ENCODE data around the gene GALNT2. TPM values are rescaled to one million over a fixed set of nuclear protein-coding genes. Genes with fewer than 3 reads are reported as not detected.

GALNT2 gene
- total and polyA plus RNA-seq, 9 of the 15 experiments (the other 6 are each of a cell fraction or from before 2014, with no cell fraction given), result 1.6 to 106 (median 51.9) TPM

DNA sequence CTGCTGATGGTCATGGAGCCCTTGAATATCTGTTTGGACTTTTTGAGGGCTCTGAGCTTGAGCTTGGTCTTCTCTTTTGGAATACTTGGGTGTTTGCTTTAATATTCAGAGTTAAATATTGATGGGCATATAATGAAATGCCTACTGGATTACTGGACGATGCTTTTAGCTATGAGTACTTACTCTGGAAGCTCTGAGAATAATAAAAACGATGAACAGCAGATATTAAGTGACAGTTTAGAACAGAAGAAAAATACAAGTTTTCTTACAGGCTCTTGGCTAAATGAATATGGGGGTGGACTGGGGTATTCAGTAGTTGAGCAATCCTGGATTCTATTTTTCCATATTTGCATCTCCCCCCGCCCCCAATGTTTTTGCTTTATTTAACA, 20.7 kb downstream of the GALNT2 start:
- DNase-seq (ENCODE audit: extremely low read depth in 1 of 4, low spot score in 3 of 4) (no peak), ATAC-seq (no peak), FAIRE-seq (no peak)
- POLR2A ChIA-PET, result interaction anchor here (0.9 to 1.2 kb wide), 6 partner anchors 10 to 65 kb away, joined by 3 to 4 read pairs (median 3); no protein-coding TSS in a partner anchor
- TF ChIP-seq ZC3H4 (CRISPR knock-in tag; IDR thresholded peaks at IDR 0.05; ENCODE audit: borderline replicate concordance) (no peak), TAL1 (IDR thresholded peaks at IDR 0.05) (no peak), NBN (IDR thresholded peaks at IDR 0.05; ENCODE audit: low read depth) (no peak), ZNF184 (CRISPR knock-in tag; IDR thresholded peaks at IDR 0.05) (no peak), ZNF589 (CRISPR knock-in tag; IDR thresholded peaks at IDR 0.05; ENCODE audit: low read depth) (no peak), FOSL1 (tag; conservative IDR thresholded peaks at IDR 0.05) (no peak), ZNF133 (CRISPR knock-in tag; IDR thresholded peaks at IDR 0.05) (no peak), PTTG1 (tag; IDR thresholded peaks at IDR 0.05; ENCODE audit: low read depth) (no peak), ELF4 (CRISPR knock-in tag; IDR thresholded peaks at IDR 0.05) (no peak), L3MBTL2 (IDR thresholded peaks at IDR 0.05) (no peak), SIX5 (IDR thresholded peaks at IDR 0.05; ENCODE audit: borderline replicate concordance in 1 of 2, insufficient read depth in 1 of 2, low read depth in 1 of 2, low read length in 2 of 2) (no peak), RBM34 (IDR thresholded peaks at IDR 0.05; ENCODE audit: borderline replicate concordance, insufficient read depth, low read length) (no peak), EP300 (IDR thresholded peaks at IDR 0.05; ENCODE audit: low read length) (no peak), SAFB2 (IDR thresholded peaks at IDR 0.05; ENCODE audit: borderline replicate concordance, low read depth, low read length, severe bottlenecking) (no peak), RBM25 (IDR thresholded peaks at IDR 0.05; ENCODE audit: low read depth, low read length, severe bottlenecking) (no peak), GATAD2B (IDR thresholded peaks at IDR 0.05; ENCODE audit: borderline replicate concordance) (no peak)
- TF ChIP-seq, protein P1, sequence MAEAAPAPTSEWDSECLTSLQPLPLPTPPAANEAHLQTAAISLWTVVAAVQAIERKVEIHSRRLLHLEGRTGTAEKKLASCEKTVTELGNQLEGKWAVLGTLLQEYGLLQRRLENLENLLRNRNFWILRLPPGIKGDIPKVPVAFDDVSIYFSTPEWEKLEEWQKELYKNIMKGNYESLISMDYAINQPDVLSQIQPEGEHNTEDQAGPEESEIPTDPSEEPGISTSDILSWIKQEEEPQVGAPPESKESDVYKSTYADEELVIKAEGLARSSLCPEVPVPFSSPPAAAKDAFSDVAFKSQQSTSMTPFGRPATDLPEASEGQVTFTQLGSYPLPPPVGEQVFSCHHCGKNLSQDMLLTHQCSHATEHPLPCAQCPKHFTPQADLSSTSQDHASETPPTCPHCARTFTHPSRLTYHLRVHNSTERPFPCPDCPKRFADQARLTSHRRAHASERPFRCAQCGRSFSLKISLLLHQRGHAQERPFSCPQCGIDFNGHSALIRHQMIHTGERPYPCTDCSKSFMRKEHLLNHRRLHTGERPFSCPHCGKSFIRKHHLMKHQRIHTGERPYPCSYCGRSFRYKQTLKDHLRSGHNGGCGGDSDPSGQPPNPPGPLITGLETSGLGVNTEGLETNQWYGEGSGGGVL (CRISPR knock-in tag; IDR thresholded peaks at IDR 0.05), result no peak
- TF ChIP-seq, protein P2, sequence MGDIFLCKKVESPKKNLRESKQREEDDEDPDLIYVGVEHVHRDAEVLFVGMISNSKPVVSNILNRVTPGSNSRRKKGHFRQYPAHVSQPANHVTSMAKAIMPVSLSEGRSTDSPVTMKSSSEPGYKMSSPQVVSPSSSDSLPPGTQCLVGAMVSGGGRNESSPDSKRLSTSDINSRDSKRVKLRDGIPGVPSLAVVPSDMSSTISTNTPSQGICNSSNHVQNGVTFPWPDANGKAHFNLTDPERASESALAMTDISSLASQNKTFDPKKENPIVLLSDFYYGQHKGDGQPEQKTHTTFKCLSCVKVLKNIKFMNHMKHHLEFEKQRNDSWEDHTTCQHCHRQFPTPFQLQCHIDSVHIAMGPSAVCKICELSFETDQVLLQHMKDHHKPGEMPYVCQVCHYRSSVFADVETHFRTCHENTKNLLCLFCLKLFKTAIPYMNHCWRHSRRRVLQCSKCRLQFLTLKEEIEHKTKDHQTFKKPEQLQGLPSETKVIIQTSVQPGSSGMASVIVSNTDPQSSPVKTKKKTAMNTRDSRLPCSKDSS (IDR thresholded peaks at IDR 0.05; ENCODE audit: low read depth, partially characterized antibody), result no peak
- H3K4me1 ChIP-seq (replicated peaks in 1 of 2; ENCODE audit: control insufficient read depth in 2 of 2, insufficient read depth in 2 of 2, low read length in 2 of 2), result peaks cover 35 to 37% of the 10 kb centered on the region in 2 experiments
- no peaks in the 10 kb centered on the region for H3K27me3 ChIP-seq (ENCODE audit: control insufficient read depth in 2 of 2, insufficient read depth in 2 of 2, low read length in 2 of 2)
- peaks cover 36% of the 10 kb centered on the region for H4K20me1 ChIP-seq (replicated peaks; ENCODE audit: control insufficient read depth, insufficient read depth, low read length)
- BruUV-seq (replicated peaks), result no TSS peak
- intact Hi-C loops (cut with micrococcal nuclease), result no loop called here
- peaks cover 95% of the 10 kb centered on the region for H3K79me2 ChIP-seq (ENCODE audit: control insufficient read depth, insufficient read depth, low read length)
- no peak overlapping the region for H3K27ac ChIP-seq (ENCODE audit: extremely low read depth, low read depth, low read length)
- no peak overlapping the region for H3K4me2 ChIP-seq (ENCODE audit: insufficient read depth, low read length)
- H3K4me3 ChIP-seq, result no peak overlapping the region
- no peaks in the 10 kb centered on the region for H3K9me3 ChIP-seq (replicated peaks; ENCODE audit: control insufficient read depth, insufficient read depth, low read depth, low read length)
- peaks cover 5% of the 10 kb centered on the region for H3K9me1 ChIP-seq (ENCODE audit: control insufficient read depth, insufficient read depth, low read length)
- H3K9ac ChIP-seq (ENCODE audit: insufficient read depth in 1 of 2, low read depth in 2 of 2, low read length in 2 of 2), result no peak overlapping the region
- CTCF ChIA-PET (ENCODE audit: low intra/inter-chr PET ratio), result no interaction called here
- WGBS (ENCODE audit: insufficient coverage, low coverage, missing lambda C conversion rate), result 75% methylated on average over 3 of the region's 3 CpGs
- no peak overlapping the region for H2AFZ ChIP-seq (ENCODE audit: low read depth, low read length)
- in situ Hi-C loops (cut with MboI), result no loop called here
- H3K36me3 ChIP-seq (ENCODE audit: control insufficient read depth, insufficient read depth, low read length), result peaks cover 25% of the 10 kb centered on the region

Measured in K562 (cell line).